Raji (cell line): ENCODE data around the gene NXPE3.

Experiments used
- POLR2A ChIP-seq: IDR thresholded peaks from 2 replicates; pipeline ENCODE4 v1.6.1; 2011; ENCODE audit warnings: low read depth, low read length, control low read depth; ENCODE audit not compliant: insufficient read depth

The NXPE3 gene

DNA sequence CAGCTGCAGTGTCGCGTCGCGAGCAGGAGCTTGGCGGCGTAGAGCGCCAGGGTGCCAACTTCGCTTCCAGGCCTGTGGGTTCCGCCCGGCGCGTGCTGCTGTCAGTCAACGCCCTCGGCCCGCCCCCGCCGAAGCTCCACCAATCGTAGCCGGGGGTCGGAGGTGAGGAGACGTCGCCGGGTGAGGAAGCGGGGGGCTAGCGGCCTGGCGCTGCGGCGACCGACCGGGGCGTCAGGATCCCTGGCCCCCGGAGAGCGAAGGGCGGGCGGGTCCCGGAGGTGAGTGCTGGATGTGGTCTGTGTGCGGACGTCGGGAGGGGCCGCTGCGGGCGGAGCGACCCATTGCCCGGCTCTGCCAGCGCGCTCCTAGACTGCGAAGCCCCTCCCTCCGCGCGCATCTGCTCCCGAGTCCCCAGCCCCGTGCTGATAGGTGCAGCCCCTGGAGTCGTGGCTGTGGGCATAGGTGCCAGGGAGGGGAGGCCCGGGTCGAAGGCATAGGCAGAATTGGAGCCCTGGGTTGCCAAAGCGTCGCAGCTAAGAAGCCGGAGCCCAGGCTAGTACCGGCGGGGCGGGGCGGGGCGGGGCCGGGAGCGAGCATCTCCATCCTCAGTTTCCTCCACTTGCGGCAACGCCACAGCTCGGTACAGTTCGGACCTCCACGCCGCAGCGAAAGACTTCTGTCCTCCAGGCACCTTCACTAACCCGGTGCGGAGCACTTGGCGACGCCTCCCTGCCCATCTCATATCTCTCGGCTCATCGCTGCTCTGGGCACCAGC, at the start of gene NXPE3:
Gene NXPE3, plus strand, starts transcription at position 165 of the 775 bp plus-strand sequence. CDS start 6,386 bp downstream, outside the sequence.
- no peak for TF ChIP-seq POLR2A

DNA sequence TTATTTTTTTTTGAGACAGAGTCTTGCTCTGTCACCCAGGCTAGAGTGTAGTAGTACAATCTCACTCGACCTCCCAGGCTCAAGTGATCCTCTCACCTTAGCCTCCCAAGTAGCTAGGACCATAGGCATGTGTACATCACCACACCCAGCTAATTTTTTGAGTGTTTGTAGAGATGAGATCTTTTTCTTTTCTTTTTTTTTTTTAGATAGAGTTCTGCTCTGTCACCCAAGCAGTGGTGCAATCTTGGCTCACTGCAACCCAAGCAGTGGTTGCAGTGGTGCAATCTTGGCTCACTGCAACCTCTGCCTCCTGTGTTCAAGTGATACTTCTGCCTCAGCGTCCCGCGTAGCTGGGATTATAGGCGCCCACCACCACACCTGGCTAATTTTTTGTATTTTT, 49.4 kb upstream of the NXPE3 start:
- no peak for TF ChIP-seq POLR2A

- no peak for TF ChIP-seq POLR2A
Measured at GRCh38 chr3:101730839-101731238, 48.2 kb upstream of the NXPE3 start.

- TF ChIP-seq POLR2A: no peak
Measured at GRCh38 chr3:101732240-101732641, 46.8 kb upstream of the NXPE3 start.

DNA sequence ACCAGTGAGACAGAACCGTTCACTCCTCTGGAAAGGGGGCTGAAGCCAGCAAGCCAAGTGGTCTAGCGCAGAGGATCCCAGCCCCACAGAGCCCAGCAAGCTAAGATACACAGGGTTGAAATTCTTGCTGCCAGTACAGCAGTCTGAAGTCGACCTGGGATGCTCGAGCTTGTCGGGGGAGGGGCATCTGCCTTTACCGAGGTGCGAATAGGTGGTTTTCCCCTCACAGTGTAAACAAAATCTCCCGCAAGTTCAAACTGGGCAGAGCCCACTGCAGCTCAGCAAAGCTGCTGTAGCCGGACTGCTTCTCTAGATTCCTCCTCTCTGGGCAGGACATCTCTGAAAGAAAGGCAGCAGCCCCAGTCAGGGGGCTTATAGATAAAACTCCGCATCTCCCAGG, 43.2 kb upstream of the NXPE3 start:
- no peak for TF ChIP-seq POLR2A

DNA sequence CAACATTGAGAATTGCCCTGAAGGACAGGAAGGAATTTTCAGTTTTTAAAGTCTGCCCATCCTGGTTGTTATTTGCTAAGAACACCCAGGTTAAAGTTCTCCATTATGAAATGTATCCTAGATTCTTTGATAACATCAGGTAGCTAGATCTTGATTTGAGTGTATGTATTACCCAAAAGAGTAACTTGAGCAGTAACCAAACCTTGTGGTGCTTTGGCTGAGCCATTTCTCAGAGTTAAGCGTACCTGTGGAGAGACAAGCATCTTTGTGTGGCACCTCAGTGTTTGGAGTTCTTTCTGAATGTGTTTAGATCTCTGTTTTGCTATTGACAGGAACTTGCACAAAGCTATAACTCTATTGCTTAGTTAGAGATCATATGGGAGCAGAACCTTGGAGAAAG, 34.2 kb upstream of the NXPE3 start:
- no peak for TF ChIP-seq POLR2A

GRCh38 chr3:101758224-101758623, 20.8 kb upstream of the NXPE3 start:
- TF ChIP-seq POLR2A: no peak

GRCh38 chr3:101762041-101762646, 16.9 kb upstream of the NXPE3 start:
- no peak for TF ChIP-seq POLR2A

GRCh38 chr3:101778385-101779046, 495 bp upstream of the NXPE3 start:
- TF ChIP-seq POLR2A: no peak

- TF ChIP-seq POLR2A: no peak
Measured at GRCh38 chr3:101779822-101780381, 891 bp downstream of the NXPE3 start.

DNA sequence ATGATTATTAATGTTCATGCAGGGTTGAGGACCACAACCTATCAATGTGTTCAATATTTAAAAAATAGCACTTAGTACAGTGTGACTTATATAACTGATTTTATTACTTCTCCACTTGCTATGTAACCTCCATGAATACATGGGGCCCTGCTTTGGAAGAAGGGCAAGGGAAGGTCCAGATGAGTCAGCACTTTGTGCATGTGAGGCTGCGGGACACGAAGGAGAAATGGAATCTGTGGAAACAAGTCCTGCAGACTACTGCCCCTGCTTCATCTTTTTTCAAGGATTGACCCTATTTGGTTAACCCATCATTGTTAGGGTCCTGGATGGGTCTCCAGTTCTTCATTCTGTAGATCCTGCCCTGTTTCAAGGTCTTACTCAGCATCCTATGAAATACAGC, 1.6 kb downstream of the NXPE3 start:
- TF ChIP-seq POLR2A: no peak

GRCh38 chr3:101781166-101781565, 2.2 kb downstream of the NXPE3 start:
- no peak for TF ChIP-seq POLR2A

GRCh38 chr3:101784855-101785613, 6.0 kb downstream of the NXPE3 start:
- no peak for TF ChIP-seq POLR2A

DNA sequence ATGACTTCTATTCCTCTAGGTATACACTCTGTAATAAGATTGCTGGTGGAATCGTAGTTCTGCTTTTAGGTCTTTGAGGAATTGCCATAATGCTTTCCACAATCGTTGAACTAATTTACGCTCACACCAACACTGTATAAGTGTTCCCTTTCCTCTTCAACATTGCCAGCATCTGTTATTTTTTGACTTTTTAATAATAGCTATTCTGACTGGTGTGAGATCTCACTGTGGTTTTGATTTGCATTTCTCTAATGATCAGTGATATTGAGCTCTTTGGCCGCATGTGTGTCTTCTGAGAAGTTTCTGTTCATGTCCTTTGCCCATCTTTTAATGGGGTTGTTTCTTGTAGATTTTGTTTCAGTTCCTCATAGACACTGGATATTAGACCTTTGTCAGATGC, 12.8 kb downstream of the NXPE3 start:
- no peak for TF ChIP-seq POLR2A

DNA sequence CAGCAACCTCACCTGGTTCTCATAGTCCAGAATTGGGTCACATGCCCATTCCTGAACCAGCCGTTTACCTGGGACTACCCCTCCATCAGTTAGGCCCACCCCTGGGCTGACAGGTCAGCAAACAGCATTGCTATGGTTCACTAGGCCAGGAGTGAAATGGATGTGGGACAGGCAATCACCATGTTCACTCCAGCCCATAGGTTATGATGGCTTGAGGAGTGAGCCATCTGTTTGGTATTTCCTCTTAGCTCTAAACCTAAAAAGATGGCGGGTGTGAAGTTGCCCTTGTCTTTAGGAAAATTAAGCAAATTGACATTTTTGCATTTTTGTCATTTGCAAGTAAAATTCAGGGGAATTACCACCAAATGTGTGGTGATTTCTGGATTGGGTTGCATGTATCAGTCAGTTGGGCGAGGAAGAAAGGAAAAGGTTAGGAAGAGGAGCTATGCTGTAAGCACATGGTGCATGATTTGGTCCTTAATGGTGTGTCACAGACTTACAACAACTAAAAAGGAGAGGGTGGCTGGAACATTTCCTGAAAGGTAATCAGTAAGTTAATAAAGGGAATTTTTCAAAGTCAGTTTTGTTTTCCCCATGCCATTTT, 17.2 kb downstream of the NXPE3 start:
- no peak for TF ChIP-seq POLR2A
